ENCODE measurements around the gene IL17B. TPM values are rescaled to one million over a fixed set of nuclear protein-coding genes. Genes with fewer than 3 reads are reported as not detected.

The IL17B gene
- total and polyA plus RNA-seq, 9 of the 15 experiments (the other 6 are each of a cell fraction or from before 2014, with no cell fraction given): 0.28 to 2.6 (median 0.53) TPM; not detected in 2

DNA sequence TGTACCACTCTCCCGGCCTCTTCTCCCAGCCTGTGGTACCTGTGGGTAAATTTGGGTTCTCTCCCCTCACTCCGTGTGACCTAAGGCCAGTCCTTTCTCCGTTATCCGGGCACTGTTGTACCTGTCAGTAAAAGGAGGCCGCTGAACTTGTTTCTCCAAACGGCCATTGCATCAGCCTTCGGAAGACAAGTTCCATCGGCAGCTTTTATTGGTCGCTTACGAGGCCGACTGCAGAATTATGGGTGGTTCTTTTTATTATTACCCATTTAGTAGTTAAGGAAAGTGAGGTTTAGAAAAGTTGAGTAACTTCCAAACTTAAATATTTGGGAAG lies 33.2 kb downstream of the IL17B start (continued):
- TF ChIP-seq, protein P1, sequence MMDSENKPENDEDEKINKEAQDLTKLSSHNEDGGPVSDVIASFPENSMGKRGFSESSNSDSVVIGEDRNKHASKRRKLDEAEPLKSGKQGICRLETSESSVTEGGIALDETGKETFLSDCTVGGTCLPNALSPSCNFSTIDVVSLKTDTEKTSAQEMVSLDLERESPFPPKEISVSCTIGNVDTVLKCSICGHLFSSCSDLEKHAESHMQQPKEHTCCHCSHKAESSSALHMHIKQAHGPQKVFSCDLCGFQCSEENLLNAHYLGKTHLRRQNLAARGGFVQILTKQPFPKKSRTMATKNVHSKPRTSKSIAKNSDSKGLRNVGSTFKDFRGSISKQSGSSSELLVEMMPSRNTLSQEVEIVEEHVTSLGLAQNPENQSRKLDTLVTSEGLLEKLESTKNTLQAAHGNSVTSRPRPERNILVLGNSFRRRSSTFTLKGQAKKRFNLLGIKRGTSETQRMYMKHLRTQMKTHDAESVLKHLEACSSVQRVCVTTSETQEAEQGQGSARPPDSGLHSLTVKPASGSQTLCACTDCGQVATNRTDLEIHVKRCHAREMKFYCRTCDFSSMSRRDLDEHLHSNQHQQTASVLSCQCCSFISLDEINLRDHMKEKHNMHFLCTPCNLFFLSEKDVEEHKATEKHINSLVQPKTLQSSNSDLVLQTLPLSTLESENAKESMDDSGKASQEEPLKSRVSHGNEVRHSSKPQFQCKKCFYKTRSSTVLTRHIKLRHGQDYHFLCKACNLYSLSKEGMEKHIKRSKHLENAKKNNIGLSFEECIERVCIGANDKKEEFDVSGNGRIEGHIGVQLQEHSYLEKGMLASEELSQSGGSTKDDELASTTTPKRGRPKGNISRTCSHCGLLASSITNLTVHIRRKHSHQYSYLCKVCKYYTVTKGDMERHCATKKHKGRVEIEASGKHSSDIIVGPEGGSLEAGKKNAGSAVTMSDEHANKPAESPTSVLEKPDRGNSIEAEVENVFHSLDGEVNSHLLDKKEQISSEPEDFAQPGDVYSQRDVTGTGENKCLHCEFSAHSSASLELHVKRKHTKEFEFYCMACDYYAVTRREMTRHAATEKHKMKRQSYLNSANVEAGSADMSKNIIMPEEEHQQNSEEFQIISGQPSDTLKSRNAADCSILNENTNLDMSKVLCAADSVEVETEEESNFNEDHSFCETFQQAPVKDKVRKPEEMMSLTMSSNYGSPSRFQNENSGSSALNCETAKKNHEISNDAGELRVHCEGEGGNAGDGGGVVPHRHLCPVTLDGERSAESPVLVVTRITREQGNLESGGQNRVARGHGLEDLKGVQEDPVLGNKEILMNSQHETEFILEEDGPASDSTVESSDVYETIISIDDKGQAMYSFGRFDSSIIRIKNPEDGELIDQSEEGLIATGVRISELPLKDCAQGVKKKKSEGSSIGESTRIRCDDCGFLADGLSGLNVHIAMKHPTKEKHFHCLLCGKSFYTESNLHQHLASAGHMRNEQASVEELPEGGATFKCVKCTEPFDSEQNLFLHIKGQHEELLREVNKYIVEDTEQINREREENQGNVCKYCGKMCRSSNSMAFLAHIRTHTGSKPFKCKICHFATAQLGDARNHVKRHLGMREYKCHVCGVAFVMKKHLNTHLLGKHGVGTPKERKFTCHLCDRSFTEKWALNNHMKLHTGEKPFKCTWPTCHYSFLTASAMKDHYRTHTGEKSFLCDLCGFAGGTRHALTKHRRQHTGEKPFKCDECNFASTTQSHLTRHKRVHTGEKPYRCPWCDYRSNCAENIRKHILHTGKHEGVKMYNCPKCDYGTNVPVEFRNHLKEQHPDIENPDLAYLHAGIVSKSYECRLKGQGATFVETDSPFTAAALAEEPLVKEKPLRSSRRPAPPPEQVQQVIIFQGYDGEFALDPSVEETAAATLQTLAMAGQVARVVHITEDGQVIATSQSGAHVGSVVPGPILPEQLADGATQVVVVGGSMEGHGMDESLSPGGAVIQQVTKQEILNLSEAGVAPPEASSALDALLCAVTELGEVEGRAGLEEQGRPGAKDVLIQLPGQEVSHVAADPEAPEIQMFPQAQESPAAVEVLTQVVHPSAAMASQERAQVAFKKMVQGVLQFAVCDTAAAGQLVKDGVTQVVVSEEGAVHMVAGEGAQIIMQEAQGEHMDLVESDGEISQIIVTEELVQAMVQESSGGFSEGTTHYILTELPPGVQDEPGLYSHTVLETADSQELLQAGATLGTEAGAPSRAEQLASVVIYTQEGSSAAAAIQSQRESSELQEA (IDR thresholded peaks at IDR 0.05; ENCODE audit: low read depth): no peak
- TF ChIP-seq RNF2 (IDR thresholded peaks at IDR 0.05): no peak
- TF ChIP-seq NFIC (IDR thresholded peaks at IDR 0.05): no peak
- TF ChIP-seq, protein P2, sequence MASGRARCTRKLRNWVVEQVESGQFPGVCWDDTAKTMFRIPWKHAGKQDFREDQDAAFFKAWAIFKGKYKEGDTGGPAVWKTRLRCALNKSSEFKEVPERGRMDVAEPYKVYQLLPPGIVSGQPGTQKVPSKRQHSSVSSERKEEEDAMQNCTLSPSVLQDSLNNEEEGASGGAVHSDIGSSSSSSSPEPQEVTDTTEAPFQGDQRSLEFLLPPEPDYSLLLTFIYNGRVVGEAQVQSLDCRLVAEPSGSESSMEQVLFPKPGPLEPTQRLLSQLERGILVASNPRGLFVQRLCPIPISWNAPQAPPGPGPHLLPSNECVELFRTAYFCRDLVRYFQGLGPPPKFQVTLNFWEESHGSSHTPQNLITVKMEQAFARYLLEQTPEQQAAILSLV (tag; IDR thresholded peaks at IDR 0.05): 0 out of 2 replicates have a peak, but pooled peaks have one; percentile 27
- no peak for TF ChIP-seq KLF6 (CRISPR knock-in tag; IDR thresholded peaks at IDR 0.05; ENCODE audit: borderline replicate concordance)
- no peak for TF ChIP-seq ZBTB1 (CRISPR knock-in tag; IDR thresholded peaks at IDR 0.05; ENCODE audit: borderline replicate concordance, low read depth)
- TF ChIP-seq, protein P3, sequence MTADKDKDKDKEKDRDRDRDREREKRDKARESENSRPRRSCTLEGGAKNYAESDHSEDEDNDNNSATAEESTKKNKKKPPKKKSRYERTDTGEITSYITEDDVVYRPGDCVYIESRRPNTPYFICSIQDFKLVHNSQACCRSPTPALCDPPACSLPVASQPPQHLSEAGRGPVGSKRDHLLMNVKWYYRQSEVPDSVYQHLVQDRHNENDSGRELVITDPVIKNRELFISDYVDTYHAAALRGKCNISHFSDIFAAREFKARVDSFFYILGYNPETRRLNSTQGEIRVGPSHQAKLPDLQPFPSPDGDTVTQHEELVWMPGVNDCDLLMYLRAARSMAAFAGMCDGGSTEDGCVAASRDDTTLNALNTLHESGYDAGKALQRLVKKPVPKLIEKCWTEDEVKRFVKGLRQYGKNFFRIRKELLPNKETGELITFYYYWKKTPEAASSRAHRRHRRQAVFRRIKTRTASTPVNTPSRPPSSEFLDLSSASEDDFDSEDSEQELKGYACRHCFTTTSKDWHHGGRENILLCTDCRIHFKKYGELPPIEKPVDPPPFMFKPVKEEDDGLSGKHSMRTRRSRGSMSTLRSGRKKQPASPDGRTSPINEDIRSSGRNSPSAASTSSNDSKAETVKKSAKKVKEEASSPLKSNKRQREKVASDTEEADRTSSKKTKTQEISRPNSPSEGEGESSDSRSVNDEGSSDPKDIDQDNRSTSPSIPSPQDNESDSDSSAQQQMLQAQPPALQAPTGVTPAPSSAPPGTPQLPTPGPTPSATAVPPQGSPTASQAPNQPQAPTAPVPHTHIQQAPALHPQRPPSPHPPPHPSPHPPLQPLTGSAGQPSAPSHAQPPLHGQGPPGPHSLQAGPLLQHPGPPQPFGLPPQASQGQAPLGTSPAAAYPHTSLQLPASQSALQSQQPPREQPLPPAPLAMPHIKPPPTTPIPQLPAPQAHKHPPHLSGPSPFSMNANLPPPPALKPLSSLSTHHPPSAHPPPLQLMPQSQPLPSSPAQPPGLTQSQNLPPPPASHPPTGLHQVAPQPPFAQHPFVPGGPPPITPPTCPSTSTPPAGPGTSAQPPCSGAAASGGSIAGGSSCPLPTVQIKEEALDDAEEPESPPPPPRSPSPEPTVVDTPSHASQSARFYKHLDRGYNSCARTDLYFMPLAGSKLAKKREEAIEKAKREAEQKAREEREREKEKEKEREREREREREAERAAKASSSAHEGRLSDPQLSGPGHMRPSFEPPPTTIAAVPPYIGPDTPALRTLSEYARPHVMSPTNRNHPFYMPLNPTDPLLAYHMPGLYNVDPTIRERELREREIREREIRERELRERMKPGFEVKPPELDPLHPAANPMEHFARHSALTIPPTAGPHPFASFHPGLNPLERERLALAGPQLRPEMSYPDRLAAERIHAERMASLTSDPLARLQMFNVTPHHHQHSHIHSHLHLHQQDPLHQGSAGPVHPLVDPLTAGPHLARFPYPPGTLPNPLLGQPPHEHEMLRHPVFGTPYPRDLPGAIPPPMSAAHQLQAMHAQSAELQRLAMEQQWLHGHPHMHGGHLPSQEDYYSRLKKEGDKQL (CRISPR knock-in tag; IDR thresholded peaks at IDR 0.05; ENCODE audit: borderline replicate concordance): no peak
- TF ChIP-seq, protein P4, sequence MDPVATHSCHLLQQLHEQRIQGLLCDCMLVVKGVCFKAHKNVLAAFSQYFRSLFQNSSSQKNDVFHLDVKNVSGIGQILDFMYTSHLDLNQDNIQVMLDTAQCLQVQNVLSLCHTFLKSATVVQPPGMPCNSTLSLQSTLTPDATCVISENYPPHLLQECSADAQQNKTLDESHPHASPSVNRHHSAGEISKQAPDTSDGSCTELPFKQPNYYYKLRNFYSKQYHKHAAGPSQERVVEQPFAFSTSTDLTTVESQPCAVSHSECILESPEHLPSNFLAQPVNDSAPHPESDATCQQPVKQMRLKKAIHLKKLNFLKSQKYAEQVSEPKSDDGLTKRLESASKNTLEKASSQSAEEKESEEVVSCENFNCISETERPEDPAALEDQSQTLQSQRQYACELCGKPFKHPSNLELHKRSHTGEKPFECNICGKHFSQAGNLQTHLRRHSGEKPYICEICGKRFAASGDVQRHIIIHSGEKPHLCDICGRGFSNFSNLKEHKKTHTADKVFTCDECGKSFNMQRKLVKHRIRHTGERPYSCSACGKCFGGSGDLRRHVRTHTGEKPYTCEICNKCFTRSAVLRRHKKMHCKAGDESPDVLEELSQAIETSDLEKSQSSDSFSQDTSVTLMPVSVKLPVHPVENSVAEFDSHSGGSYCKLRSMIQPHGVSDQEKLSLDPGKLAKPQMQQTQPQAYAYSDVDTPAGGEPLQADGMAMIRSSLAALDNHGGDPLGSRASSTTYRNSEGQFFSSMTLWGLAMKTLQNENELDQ (CRISPR knock-in tag; IDR thresholded peaks at IDR 0.05; ENCODE audit: borderline replicate concordance): no peak
- TF ChIP-seq SLC30A9 (CRISPR knock-in tag; IDR thresholded peaks at IDR 0.05): no peak
- TF ChIP-seq NFE2L1 (tag; IDR thresholded peaks at IDR 0.05; ENCODE audit: borderline replicate concordance, low read depth): no peak
- TF ChIP-seq L3MBTL2 (IDR thresholded peaks at IDR 0.05): no peak

Measured in K562 (cell line).